ENCODE data around the gene R3HDM4.

DNA sequence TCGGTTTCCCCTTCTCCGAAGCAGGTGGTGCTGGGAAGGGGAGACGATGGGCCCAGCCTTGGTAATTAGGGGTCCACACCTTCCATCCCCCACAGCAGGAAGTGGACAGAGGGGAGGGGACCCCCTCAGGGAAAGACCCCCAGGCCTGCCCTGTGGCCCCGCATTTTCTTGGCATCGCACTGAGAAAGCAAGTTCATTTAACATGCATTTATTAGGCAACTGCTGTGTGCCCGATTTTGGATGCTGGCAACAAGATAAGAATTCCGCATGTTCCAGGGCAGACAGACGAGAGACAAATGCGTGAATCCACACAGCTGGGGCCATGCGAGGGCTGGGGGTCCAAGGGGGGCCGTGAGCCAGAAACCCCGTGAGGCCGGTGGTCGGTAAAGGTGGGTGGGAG lies 41.3 kb upstream of the R3HDM4 start:
- TF ChIP-seq, protein P1, sequence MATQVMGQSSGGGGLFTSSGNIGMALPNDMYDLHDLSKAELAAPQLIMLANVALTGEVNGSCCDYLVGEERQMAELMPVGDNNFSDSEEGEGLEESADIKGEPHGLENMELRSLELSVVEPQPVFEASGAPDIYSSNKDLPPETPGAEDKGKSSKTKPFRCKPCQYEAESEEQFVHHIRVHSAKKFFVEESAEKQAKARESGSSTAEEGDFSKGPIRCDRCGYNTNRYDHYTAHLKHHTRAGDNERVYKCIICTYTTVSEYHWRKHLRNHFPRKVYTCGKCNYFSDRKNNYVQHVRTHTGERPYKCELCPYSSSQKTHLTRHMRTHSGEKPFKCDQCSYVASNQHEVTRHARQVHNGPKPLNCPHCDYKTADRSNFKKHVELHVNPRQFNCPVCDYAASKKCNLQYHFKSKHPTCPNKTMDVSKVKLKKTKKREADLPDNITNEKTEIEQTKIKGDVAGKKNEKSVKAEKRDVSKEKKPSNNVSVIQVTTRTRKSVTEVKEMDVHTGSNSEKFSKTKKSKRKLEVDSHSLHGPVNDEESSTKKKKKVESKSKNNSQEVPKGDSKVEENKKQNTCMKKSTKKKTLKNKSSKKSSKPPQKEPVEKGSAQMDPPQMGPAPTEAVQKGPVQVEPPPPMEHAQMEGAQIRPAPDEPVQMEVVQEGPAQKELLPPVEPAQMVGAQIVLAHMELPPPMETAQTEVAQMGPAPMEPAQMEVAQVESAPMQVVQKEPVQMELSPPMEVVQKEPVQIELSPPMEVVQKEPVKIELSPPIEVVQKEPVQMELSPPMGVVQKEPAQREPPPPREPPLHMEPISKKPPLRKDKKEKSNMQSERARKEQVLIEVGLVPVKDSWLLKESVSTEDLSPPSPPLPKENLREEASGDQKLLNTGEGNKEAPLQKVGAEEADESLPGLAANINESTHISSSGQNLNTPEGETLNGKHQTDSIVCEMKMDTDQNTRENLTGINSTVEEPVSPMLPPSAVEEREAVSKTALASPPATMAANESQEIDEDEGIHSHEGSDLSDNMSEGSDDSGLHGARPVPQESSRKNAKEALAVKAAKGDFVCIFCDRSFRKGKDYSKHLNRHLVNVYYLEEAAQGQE (IDR thresholded peaks at IDR 0.05): no peak
- TF ChIP-seq, protein P2, sequence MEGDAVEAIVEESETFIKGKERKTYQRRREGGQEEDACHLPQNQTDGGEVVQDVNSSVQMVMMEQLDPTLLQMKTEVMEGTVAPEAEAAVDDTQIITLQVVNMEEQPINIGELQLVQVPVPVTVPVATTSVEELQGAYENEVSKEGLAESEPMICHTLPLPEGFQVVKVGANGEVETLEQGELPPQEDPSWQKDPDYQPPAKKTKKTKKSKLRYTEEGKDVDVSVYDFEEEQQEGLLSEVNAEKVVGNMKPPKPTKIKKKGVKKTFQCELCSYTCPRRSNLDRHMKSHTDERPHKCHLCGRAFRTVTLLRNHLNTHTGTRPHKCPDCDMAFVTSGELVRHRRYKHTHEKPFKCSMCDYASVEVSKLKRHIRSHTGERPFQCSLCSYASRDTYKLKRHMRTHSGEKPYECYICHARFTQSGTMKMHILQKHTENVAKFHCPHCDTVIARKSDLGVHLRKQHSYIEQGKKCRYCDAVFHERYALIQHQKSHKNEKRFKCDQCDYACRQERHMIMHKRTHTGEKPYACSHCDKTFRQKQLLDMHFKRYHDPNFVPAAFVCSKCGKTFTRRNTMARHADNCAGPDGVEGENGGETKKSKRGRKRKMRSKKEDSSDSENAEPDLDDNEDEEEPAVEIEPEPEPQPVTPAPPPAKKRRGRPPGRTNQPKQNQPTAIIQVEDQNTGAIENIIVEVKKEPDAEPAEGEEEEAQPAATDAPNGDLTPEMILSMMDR (IDR thresholded peaks at IDR 0.05): no peak
- TF ChIP-seq, protein P3, sequence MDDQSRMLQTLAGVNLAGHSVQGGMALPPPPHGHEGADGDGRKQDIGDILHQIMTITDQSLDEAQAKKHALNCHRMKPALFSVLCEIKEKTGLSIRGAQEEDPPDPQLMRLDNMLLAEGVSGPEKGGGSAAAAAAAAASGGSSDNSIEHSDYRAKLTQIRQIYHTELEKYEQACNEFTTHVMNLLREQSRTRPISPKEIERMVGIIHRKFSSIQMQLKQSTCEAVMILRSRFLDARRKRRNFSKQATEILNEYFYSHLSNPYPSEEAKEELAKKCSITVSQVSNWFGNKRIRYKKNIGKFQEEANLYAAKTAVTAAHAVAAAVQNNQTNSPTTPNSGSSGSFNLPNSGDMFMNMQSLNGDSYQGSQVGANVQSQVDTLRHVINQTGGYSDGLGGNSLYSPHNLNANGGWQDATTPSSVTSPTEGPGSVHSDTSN (IDR thresholded peaks at IDR 0.05): no peak
- TF ChIP-seq POLR2A (IDR thresholded peaks at IDR 0.05; ENCODE audit: low read length): no peak
- no peak for TF ChIP-seq EP300 (IDR thresholded peaks at IDR 0.05)
- no peak for TF ChIP-seq TFCP2L1 (CRISPR knock-in tag; IDR thresholded peaks at IDR 0.05)
- TF ChIP-seq, protein P4, sequence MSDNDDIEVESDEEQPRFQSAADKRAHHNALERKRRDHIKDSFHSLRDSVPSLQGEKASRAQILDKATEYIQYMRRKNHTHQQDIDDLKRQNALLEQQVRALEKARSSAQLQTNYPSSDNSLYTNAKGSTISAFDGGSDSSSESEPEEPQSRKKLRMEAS (IDR thresholded peaks at IDR 0.05): no peak
- TF ChIP-seq, protein P5, sequence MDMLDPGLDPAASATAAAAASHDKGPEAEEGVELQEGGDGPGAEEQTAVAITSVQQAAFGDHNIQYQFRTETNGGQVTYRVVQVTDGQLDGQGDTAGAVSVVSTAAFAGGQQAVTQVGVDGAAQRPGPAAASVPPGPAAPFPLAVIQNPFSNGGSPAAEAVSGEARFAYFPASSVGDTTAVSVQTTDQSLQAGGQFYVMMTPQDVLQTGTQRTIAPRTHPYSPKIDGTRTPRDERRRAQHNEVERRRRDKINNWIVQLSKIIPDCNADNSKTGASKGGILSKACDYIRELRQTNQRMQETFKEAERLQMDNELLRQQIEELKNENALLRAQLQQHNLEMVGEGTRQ (IDR thresholded peaks at IDR 0.05): no peak
- TF ChIP-seq SREBF2 (IDR thresholded peaks at IDR 0.05): no peak
- TF ChIP-seq CEBPB (IDR thresholded peaks at IDR 0.05): no peak
- no peak for TF ChIP-seq RCOR1 (IDR thresholded peaks at IDR 0.05; ENCODE audit: low read depth, low read length)
- TF ChIP-seq EHMT2 (IDR thresholded peaks at IDR 0.05; ENCODE audit: low read depth): no peak
- TF ChIP-seq ZFP36 (IDR thresholded peaks at IDR 0.05; ENCODE audit: borderline replicate concordance, partially characterized antibody): no peak

Measured in A549 (cell line).